HepG2 (cell line): ENCODE results near the gene KIAA1755. TPM values are rescaled to one million over a fixed set of nuclear protein-coding genes. Genes with fewer than 3 reads are reported as not detected.

Experiments used
- ATRX ChIP-seq: sonication (generic); formaldehyde crosslinking; IDR thresholded peaks from 2 replicates; pipeline ENCODE4 v1.4.0; 2020; ENCODE audit warnings: missing genetic modification reagents, borderline replicate concordance
- BATF2 ChIP-seq: sonication (generic); formaldehyde crosslinking; IDR thresholded peaks from 2 replicates; pipeline ENCODE4 v1.8.0; 2022; ENCODE audit warnings: mild to moderate bottlenecking, missing genetic modification reagents, moderate library complexity
- CBX2 ChIP-seq, 2 experiments: fragments of 200-600 bp in 1 of 2; sonication (generic); formaldehyde crosslinking in 1 of 2; IDR thresholded peaks; 2 replicates each; pipeline versions ENCODE4 v1.7.0 to v1.8.1; 2018 to 2022; ENCODE audit warnings: low read depth in 2 of 2, low read length in 1 of 2, mild to moderate bottlenecking in 1 of 2, missing genetic modification reagents in 1 of 2
- CHD2 ChIP-seq: IDR thresholded peaks from 2 replicates; pipeline ENCODE4 v1.6.1; 2011; ENCODE audit warnings: low read depth, low read length, improper control_type of control experiment
- DZIP1 ChIP-seq: sonication (generic); formaldehyde crosslinking; IDR thresholded peaks from 2 replicates; pipeline ENCODE4 v1.5.0; 2020; ENCODE audit warnings: mild to moderate bottlenecking, missing genetic modification reagents
- SMAD1 ChIP-seq: sonication (generic); formaldehyde crosslinking; IDR thresholded peaks from 2 replicates; pipeline ENCODE4 v1.4.0; 2020; ENCODE audit warnings: missing genetic modification reagents, low read depth, mild to moderate bottlenecking, borderline replicate concordance
- SP5 ChIP-seq: IDR thresholded peaks from 2 replicates; pipeline ENCODE4 v1.6.1; 2016; ENCODE audit warnings: low read depth, borderline replicate concordance
- ZSCAN20 ChIP-seq: sonication (generic); formaldehyde crosslinking; IDR thresholded peaks from 2 replicates; pipeline ENCODE4 v1.4.0; 2020; ENCODE audit warnings: missing genetic modification reagents, mild to moderate bottlenecking, borderline replicate concordance
- polyA plus RNA-seq, 8 experiments: library from polyadenylated mRNA; depleted of rRNA in 3 of 8; stranded (reverse) in 7 of 8; unstranded in 1 of 8; fragments of >200 nt; fragmentation: Illumina TruSeq in 4 of 8; extraction: Trizol in 4 of 8; gene quantifications; 2 replicates each; pipeline versions ENCODE4 v1.2.1 to v1.2.3, GENCODE V29; 2011 to 2016; ENCODE audit warnings: low read depth in 4 of 8, missing spikeins in 1 of 8, mixed read lengths in 1 of 8; ENCODE audit not compliant: insufficient read depth in 1 of 8
- total RNA-seq, 5 experiments: library from RNA; depleted of rRNA; stranded (reverse); fragments of >200 nt; fragmentation: Illumina TruSeq; extraction: Trizol; gene quantifications; 2 replicates each; pipeline ENCODE4 v1.2.3, GENCODE V29; 2016; ENCODE audit warnings: low read depth in 1 of 5
- TF ChIP-seq, protein P1 (sequence below): IDR thresholded peaks from 2 replicates; pipeline ENCODE4 v1.6.1; 2016; ENCODE audit warnings: low read depth, missing genetic modification reagents, missing compliant biosample characterization
- TF ChIP-seq, protein P2 (sequence below): sonication (generic); formaldehyde crosslinking; conservative IDR thresholded peaks from 2 replicates; pipeline ENCODE4 v1.8.1; 2023; ENCODE audit warnings: missing genetic modification reagents
- TF ChIP-seq, protein P3 (sequence below): sonication (generic); formaldehyde crosslinking; IDR thresholded peaks from 2 replicates; pipeline ENCODE4 v1.8.1; 2023; ENCODE audit warnings: mild to moderate bottlenecking, missing genetic modification reagents, borderline replicate concordance
- TF ChIP-seq, protein P4 (sequence below): sonication (generic); formaldehyde crosslinking; IDR thresholded peaks from 2 replicates; pipeline ENCODE4; 2020; ENCODE audit warnings: missing genetic modification reagents, mild to moderate bottlenecking, borderline replicate concordance

Gene KIAA1755
- total and polyA plus RNA-seq, 2 of the 13 experiments (the other 11 are each of a cell fraction or from before 2014, with no cell fraction given), result 0.04 TPM; not detected in 1

DNA sequence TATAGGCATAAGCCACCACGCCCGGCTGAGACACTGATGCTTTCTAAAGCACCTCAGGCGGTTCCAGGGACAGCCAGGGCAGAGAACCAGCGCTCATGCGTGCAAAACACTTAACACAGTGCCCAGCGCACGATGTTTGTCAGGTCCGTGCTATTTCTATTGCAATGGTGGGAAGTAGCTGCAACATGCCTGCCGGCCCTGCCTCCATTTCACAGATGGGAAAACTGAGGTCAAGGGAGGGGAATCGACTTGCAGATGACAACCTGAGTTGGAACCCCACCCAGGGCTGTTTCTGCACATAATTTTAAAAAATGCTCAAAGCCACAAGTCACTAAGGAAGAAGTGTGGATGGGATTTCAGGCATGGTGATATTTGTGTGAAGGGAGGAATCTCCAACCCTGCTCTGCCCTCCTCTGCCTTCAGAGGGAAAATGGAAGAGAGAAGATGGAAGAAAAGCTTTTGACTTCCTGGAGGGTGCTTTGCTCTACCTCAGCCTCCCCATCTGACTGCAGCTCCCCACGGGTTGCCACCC, 39.9 kb downstream of the KIAA1755 start (continued):
- TF ChIP-seq, protein P1, sequence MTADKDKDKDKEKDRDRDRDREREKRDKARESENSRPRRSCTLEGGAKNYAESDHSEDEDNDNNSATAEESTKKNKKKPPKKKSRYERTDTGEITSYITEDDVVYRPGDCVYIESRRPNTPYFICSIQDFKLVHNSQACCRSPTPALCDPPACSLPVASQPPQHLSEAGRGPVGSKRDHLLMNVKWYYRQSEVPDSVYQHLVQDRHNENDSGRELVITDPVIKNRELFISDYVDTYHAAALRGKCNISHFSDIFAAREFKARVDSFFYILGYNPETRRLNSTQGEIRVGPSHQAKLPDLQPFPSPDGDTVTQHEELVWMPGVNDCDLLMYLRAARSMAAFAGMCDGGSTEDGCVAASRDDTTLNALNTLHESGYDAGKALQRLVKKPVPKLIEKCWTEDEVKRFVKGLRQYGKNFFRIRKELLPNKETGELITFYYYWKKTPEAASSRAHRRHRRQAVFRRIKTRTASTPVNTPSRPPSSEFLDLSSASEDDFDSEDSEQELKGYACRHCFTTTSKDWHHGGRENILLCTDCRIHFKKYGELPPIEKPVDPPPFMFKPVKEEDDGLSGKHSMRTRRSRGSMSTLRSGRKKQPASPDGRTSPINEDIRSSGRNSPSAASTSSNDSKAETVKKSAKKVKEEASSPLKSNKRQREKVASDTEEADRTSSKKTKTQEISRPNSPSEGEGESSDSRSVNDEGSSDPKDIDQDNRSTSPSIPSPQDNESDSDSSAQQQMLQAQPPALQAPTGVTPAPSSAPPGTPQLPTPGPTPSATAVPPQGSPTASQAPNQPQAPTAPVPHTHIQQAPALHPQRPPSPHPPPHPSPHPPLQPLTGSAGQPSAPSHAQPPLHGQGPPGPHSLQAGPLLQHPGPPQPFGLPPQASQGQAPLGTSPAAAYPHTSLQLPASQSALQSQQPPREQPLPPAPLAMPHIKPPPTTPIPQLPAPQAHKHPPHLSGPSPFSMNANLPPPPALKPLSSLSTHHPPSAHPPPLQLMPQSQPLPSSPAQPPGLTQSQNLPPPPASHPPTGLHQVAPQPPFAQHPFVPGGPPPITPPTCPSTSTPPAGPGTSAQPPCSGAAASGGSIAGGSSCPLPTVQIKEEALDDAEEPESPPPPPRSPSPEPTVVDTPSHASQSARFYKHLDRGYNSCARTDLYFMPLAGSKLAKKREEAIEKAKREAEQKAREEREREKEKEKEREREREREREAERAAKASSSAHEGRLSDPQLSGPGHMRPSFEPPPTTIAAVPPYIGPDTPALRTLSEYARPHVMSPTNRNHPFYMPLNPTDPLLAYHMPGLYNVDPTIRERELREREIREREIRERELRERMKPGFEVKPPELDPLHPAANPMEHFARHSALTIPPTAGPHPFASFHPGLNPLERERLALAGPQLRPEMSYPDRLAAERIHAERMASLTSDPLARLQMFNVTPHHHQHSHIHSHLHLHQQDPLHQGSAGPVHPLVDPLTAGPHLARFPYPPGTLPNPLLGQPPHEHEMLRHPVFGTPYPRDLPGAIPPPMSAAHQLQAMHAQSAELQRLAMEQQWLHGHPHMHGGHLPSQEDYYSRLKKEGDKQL (CRISPR knock-in tag), result no peak
- TF ChIP-seq CBX2 (IDR thresholded peaks at IDR 0.05; ENCODE audit: low read depth, low read length), result no peak
- TF ChIP-seq CBX2 (CRISPR knock-in tag; IDR thresholded peaks at IDR 0.05; ENCODE audit: low read depth), result no peak
- TF ChIP-seq, protein P2, sequence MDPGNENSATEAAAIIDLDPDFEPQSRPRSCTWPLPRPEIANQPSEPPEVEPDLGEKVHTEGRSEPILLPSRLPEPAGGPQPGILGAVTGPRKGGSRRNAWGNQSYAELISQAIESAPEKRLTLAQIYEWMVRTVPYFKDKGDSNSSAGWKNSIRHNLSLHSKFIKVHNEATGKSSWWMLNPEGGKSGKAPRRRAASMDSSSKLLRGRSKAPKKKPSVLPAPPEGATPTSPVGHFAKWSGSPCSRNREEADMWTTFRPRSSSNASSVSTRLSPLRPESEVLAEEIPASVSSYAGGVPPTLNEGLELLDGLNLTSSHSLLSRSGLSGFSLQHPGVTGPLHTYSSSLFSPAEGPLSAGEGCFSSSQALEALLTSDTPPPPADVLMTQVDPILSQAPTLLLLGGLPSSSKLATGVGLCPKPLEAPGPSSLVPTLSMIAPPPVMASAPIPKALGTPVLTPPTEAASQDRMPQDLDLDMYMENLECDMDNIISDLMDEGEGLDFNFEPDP (CRISPR knock-in tag), result 0 out of 2 replicates have a peak, but pooled peaks have one; percentile 26
- no peak for TF ChIP-seq ATRX (CRISPR knock-in tag)
- TF ChIP-seq CHD2, result no peak
- TF ChIP-seq, protein P3, sequence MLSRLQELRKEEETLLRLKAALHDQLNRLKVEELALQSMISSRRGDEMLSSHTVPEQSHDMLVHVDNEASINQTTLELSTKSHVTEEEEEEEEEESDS (CRISPR knock-in tag), result no peak
- TF ChIP-seq SP5 (CRISPR knock-in tag), result no peak
- no peak for TF ChIP-seq ZSCAN20 (CRISPR knock-in tag)
- no peak for TF ChIP-seq DZIP1
- 0 out of 2 replicates have a peak, but pooled peaks have one; percentile 22 for TF ChIP-seq BATF2 (CRISPR knock-in tag)
- TF ChIP-seq SMAD1 (CRISPR knock-in tag), result 0 out of 2 replicates have a peak, but pooled peaks have one; percentile 6
- TF ChIP-seq, protein P4, sequence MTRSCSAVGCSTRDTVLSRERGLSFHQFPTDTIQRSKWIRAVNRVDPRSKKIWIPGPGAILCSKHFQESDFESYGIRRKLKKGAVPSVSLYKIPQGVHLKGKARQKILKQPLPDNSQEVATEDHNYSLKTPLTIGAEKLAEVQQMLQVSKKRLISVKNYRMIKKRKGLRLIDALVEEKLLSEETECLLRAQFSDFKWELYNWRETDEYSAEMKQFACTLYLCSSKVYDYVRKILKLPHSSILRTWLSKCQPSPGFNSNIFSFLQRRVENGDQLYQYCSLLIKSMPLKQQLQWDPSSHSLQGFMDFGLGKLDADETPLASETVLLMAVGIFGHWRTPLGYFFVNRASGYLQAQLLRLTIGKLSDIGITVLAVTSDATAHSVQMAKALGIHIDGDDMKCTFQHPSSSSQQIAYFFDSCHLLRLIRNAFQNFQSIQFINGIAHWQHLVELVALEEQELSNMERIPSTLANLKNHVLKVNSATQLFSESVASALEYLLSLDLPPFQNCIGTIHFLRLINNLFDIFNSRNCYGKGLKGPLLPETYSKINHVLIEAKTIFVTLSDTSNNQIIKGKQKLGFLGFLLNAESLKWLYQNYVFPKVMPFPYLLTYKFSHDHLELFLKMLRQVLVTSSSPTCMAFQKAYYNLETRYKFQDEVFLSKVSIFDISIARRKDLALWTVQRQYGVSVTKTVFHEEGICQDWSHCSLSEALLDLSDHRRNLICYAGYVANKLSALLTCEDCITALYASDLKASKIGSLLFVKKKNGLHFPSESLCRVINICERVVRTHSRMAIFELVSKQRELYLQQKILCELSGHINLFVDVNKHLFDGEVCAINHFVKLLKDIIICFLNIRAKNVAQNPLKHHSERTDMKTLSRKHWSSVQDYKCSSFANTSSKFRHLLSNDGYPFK (CRISPR knock-in tag), result 0 out of 2 replicates have a peak, but pooled peaks have one; percentile 35
